ENCODE data around the gene AGAP2. TPM values are rescaled to one million over a fixed set of nuclear protein-coding genes. Genes with fewer than 3 reads are reported as not detected.

The AGAP2 gene
- total and polyA plus RNA-seq, 2 of the 13 experiments (the other 11 are each of a cell fraction or from before 2014, with no cell fraction given): 0.38 to 0.45 TPM

DNA sequence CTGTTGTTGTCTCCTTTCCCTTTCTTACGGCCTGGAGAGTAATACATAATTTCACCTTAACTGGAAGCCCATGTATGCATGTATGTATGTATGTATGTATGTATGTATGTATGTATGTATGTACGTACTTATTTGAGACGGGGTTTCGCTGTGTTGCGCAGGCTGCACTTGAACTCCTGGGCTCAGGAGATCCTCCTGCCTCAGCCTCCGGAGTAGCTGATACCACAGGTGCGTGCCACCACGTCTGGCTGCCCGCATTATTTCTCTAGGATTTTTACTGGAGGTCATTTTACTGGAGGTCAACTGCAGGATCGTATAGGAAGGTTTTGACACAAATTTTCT lies 45.3 kb downstream of the AGAP2 start (continued):
- TF ChIP-seq ZNF800 (CRISPR knock-in tag; IDR thresholded peaks at IDR 0.05): no peak
- no peak for TF ChIP-seq ZNF777 (CRISPR knock-in tag; IDR thresholded peaks at IDR 0.05)
- TF ChIP-seq REPIN1 (CRISPR knock-in tag; IDR thresholded peaks at IDR 0.05; ENCODE audit: borderline replicate concordance, low read depth): 0 out of 2 replicates have a peak, but pooled peaks have one; percentile 4
- TF ChIP-seq HHEX (CRISPR knock-in tag; IDR thresholded peaks at IDR 0.05): no peak
- peak; percentile 12 for TF ChIP-seq CBX1 (IDR thresholded peaks at IDR 0.05; ENCODE audit: low read depth)
- TF ChIP-seq TAF15 (IDR thresholded peaks at IDR 0.05; ENCODE audit: low read depth, low read length, poor library complexity, severe bottlenecking): no peak
- no peak for TF ChIP-seq ZFP1 (CRISPR knock-in tag; IDR thresholded peaks at IDR 0.05)
- no peak for TF ChIP-seq HNRNPL (IDR thresholded peaks at IDR 0.05; ENCODE audit: low read depth, low read length)
- no peak for TF ChIP-seq ZSCAN25 (CRISPR knock-in tag; IDR thresholded peaks at IDR 0.05)
- peak; percentile 11; the same call in 1 of the 2 replicates for TF ChIP-seq MAX (IDR thresholded peaks at IDR 0.05)
- TF ChIP-seq PHF8 (CRISPR knock-in tag; IDR thresholded peaks at IDR 0.05): no peak
- no peak for TF ChIP-seq GATAD1 (CRISPR knock-in tag; IDR thresholded peaks at IDR 0.05)
- TF ChIP-seq GMEB2 (CRISPR knock-in tag; IDR thresholded peaks at IDR 0.05; ENCODE audit: low read depth): no peak
- no peak for TF ChIP-seq MTA1 (CRISPR knock-in tag; IDR thresholded peaks at IDR 0.05; ENCODE audit: borderline replicate concordance)
- TF ChIP-seq, protein P1, sequence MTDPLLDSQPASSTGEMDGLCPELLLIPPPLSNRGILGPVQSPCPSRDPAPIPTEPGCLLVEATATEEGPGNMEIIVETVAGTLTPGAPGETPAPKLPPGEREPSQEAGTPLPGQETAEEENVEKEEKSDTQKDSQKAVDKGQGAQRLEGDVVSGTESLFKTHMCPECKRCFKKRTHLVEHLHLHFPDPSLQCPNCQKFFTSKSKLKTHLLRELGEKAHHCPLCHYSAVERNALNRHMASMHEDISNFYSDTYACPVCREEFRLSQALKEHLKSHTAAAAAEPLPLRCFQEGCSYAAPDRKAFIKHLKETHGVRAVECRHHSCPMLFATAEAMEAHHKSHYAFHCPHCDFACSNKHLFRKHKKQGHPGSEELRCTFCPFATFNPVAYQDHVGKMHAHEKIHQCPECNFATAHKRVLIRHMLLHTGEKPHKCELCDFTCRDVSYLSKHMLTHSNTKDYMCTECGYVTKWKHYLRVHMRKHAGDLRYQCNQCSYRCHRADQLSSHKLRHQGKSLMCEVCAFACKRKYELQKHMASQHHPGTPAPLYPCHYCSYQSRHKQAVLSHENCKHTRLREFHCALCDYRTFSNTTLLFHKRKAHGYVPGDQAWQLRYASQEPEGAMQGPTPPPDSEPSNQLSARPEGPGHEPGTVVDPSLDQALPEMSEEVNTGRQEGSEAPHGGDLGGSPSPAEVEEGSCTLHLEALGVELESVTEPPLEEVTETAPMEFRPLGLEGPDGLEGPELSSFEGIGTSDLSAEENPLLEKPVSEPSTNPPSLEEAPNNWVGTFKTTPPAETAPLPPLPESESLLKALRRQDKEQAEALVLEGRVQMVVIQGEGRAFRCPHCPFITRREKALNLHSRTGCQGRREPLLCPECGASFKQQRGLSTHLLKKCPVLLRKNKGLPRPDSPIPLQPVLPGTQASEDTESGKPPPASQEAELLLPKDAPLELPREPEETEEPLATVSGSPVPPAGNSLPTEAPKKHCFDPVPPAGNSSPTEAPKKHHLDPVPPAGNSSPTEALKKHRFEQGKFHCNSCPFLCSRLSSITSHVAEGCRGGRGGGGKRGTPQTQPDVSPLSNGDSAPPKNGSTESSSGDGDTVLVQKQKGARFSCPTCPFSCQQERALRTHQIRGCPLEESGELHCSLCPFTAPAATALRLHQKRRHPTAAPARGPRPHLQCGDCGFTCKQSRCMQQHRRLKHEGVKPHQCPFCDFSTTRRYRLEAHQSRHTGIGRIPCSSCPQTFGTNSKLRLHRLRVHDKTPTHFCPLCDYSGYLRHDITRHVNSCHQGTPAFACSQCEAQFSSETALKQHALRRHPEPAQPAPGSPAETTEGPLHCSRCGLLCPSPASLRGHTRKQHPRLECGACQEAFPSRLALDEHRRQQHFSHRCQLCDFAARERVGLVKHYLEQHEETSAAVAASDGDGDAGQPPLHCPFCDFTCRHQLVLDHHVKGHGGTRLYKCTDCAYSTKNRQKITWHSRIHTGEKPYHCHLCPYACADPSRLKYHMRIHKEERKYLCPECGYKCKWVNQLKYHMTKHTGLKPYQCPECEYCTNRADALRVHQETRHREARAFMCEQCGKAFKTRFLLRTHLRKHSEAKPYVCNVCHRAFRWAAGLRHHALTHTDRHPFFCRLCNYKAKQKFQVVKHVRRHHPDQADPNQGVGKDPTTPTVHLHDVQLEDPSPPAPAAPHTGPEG (CRISPR knock-in tag; IDR thresholded peaks at IDR 0.05): 0 out of 2 replicates have a peak, but pooled peaks have one; percentile 13
- no peak for TF ChIP-seq XRCC5 (optimal IDR thresholded peaks at IDR 0.05; ENCODE audit: low read length)
- TF ChIP-seq MYC (CRISPR knock-in tag; IDR thresholded peaks at IDR 0.05; ENCODE audit: borderline replicate concordance): 0 out of 2 replicates have a peak, but pooled peaks have one; percentile 7
- no peak for TF ChIP-seq DZIP1 (CRISPR knock-in tag; IDR thresholded peaks at IDR 0.05)
- TF ChIP-seq FOXC1 (CRISPR knock-in tag; IDR thresholded peaks at IDR 0.05; ENCODE audit: borderline replicate concordance): no peak
- TF ChIP-seq ZNF263 (CRISPR knock-in tag; IDR thresholded peaks at IDR 0.05): no peak
